A673 (cell line): ENCODE data around the gene OR10P1. TPM values are rescaled to one million over a fixed set of nuclear protein-coding genes. Genes with fewer than 3 reads are reported as not detected.

ENCODE experiments used
- BruUV-seq: library from RNA; stranded (reverse); fragments of 400-500 nt; replicated peaks from 2 replicates; lab custom pipeline; 2021; lab: Mats Ljungman, UMichigan
- CTCF ChIA-PET: fragments of 300-600 bp; sonication (Branson Sonifier 250); formaldehyde crosslinking; loops from one replicate; lab custom pipeline; 2022; ENCODE audit warnings: antibody characterized with exemption; lab: Charles Lee
- POLR2A ChIA-PET: fragments of 300-600 bp; sonication (Branson Sonifier 250); formaldehyde crosslinking; loops from one replicate; lab custom pipeline; 2022; ENCODE audit warnings: antibody characterized with exemption; ENCODE audit not compliant: low non-redundant PET; lab: Charles Lee
- DNase-seq: peaks from one replicate; pipeline ENCODE4 v3.0.0-alpha.2; 2015; ENCODE audit warnings: low spot score
- H3K27ac ChIP-seq: fragments of 200-600 bp; sonication (generic); 2 replicates; pipeline ENCODE4 v1.5.1; 2016; ENCODE audit warnings: mixed run types, low read depth, mild to moderate bottlenecking, mixed read lengths, antibody characterized with exemption, low read length; ENCODE audit not compliant: poor library complexity, severe bottlenecking
- H3K27me3 ChIP-seq: fragments of 200-600 bp; sonication (generic); replicated peaks from 2 replicates; pipeline ENCODE4 v1.6.1; 2017; ENCODE audit warnings: mixed run types, low read depth, mild to moderate bottlenecking, mixed read lengths, antibody characterized with exemption, low read length; ENCODE audit not compliant: insufficient read depth, poor library complexity
- H3K36me3 ChIP-seq: fragments of 200-600 bp; sonication (generic); 2 replicates; pipeline ENCODE4 v1.6.1; 2016; ENCODE audit warnings: mixed run types, mild to moderate bottlenecking, mixed read lengths, antibody characterized with exemption, low read length; ENCODE audit not compliant: insufficient read depth, poor library complexity, severe bottlenecking
- H3K4me1 ChIP-seq: fragments of 200-600 bp; sonication (generic); 2 replicates; pipeline ENCODE4 v1.6.1; 2017; ENCODE audit warnings: mixed run types, mild to moderate bottlenecking, mixed read lengths, antibody characterized with exemption, low read length; ENCODE audit not compliant: insufficient read depth, poor library complexity, severe bottlenecking
- H3K4me3 ChIP-seq: fragments of 200-600 bp; sonication (generic); 2 replicates; pipeline ENCODE4 v1.5.1; 2016; ENCODE audit warnings: low read depth, mixed run types, mild to moderate bottlenecking, mixed read lengths, low read length; ENCODE audit not compliant: poor library complexity, severe bottlenecking
- H3K9me3 ChIP-seq: fragments of 200-600 bp; sonication (generic); 2 replicates; pipeline ENCODE4 v1.6.1; 2016; ENCODE audit warnings: mixed run types, low read depth, mild to moderate bottlenecking, mixed read lengths, antibody characterized with exemption, low read length; ENCODE audit not compliant: poor library complexity, severe bottlenecking
- EZH2 ChIP-seq: fragments of 200-600 bp; sonication (generic); IDR thresholded peaks from 2 replicates; pipeline ENCODE4 v1.6.1; 2017; ENCODE audit warnings: borderline replicate concordance, low read depth, mild to moderate bottlenecking, mixed read lengths, antibody characterized with exemption, low read length; ENCODE audit not compliant: poor library complexity, severe bottlenecking
- intact Hi-C: fragments of 100-400 bp; cut with micrococcal nuclease; formaldehyde crosslinking; loops from one replicate; pipeline ENCODE4 v1.10.0; 2022; ENCODE audit not compliant: unreplicated experiment
- total RNA-seq: library from RNA; stranded (reverse); gene quantifications from 2 replicates; pipeline ENCODE4 v1.2.3, GENCODE V29; 2021
- TF ChIP-seq, protein P1 (sequence below): fragments of 300-800, 200-600 bp; sonication (generic); conservative IDR thresholded peaks from 2 replicates; pipeline ENCODE4 v1.5.1; 2017; ENCODE audit warnings: low read depth, mild to moderate bottlenecking, antibody characterized with exemption, low read length, moderate library complexity, mixed read lengths

Gene OR10P1
- total RNA-seq, 1 experiment from 2014 or later = not detected

DNA sequence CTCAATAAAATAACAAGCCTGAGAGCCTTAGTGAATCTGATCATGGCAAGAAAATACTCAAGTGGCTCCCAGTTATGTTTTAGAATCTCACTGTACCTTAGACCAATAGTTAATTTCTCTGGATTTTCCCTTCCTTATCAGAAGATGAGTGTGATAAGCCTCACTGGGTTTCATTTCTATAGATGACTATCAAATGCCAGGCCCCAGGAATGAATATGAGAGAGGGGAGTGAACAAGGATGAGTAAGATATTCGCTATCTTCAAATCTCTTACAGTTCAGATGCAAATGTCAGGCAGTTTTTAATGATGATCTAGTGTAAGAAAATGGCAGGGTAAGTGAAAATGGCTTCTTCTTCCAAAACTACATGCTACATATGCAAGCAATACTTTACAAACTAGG, 26.1 kb upstream of the OR10P1 start:
- Histone ChIP-seq H3K4me3 (no peak overlapping the region), H3K27me3 (peaks cover 54% of the 10 kb centered on the region), H3K9me3 (peaks cover 5% of the 10 kb centered on the region), H3K36me3 (no peaks in the 10 kb centered on the region), H3K27ac (no peak overlapping the region), H3K4me1 (no peaks in the 10 kb centered on the region)
- CTCF ChIA-PET = no interaction called here
- DNase-seq = no peak
- POLR2A ChIA-PET = no interaction called here
- TF ChIP-seq, protein P1, sequence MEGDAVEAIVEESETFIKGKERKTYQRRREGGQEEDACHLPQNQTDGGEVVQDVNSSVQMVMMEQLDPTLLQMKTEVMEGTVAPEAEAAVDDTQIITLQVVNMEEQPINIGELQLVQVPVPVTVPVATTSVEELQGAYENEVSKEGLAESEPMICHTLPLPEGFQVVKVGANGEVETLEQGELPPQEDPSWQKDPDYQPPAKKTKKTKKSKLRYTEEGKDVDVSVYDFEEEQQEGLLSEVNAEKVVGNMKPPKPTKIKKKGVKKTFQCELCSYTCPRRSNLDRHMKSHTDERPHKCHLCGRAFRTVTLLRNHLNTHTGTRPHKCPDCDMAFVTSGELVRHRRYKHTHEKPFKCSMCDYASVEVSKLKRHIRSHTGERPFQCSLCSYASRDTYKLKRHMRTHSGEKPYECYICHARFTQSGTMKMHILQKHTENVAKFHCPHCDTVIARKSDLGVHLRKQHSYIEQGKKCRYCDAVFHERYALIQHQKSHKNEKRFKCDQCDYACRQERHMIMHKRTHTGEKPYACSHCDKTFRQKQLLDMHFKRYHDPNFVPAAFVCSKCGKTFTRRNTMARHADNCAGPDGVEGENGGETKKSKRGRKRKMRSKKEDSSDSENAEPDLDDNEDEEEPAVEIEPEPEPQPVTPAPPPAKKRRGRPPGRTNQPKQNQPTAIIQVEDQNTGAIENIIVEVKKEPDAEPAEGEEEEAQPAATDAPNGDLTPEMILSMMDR = no peak
- no peak for TF ChIP-seq EZH2
- intact Hi-C loops = loop anchor here (10.0 kb wide), 1 partner anchor 616 kb away; no protein-coding TSS in a partner anchor
- BruUV-seq = no TSS peak

DNA sequence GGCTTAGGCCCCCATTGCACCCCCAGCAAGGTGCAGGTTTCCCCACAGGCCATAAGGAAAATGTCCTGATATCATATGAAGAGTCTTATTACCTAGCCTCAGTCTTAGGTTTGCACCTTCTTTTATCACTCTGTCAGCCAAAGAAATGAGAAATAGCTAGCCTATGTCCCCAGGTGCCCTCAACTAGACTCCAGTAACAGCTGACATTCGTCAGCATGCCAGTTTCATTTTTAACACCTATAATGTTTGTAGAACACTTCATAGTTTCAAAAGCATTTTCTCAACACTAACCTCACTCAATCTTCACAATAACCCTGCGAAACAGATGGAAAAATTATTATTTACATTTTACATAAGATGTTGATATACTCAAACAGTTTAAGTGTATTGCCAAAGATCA, 24.0 kb upstream of the OR10P1 start:
- DNase-seq = no peak
- POLR2A ChIA-PET = no interaction called here
- no TSS peak for BruUV-seq
- CTCF ChIA-PET = no interaction called here
- no peak for TF ChIP-seq EZH2
- Histone ChIP-seq H3K4me3 (no peak overlapping the region), H3K27me3 (peaks cover 34% of the 10 kb centered on the region), H3K27ac (no peak overlapping the region), H3K9me3 (peaks cover 6% of the 10 kb centered on the region), H3K4me1 (no peaks in the 10 kb centered on the region), H3K36me3 (no peaks in the 10 kb centered on the region)
- intact Hi-C loops = loop anchor here (10.0 kb wide), 1 partner anchor 618 kb away; no protein-coding TSS in a partner anchor

DNA sequence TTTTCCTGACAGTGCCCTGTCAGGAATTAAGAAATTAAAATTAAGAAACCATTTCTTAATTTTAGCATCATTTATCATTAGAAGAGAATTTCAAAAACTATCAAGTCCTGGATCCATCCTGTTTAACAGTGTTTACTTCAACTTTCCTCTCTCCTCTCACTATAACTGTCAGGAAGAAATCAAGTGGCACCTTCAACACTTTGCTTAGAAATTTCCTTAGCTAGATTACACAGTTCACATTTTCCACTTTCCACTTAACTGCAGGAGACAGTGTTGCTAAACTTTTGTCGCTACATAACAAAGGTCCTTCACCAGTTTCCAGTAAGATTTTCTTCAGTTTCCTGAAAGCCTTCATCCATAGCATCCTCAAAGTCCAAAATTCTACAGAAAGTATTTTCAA, 21.9 kb upstream of the OR10P1 start:
- Histone ChIP-seq H3K4me3 (no peak overlapping the region), H3K9me3 (peaks cover 6% of the 10 kb centered on the region), H3K4me1 (no peaks in the 10 kb centered on the region), H3K36me3 (no peaks in the 10 kb centered on the region), H3K27ac (no peak overlapping the region), H3K27me3 (peaks cover 30% of the 10 kb centered on the region)
- no peak for DNase-seq
- TF ChIP-seq, protein P1 = no peak
- no peak for TF ChIP-seq EZH2
- intact Hi-C loops = loop anchor here (10.0 kb wide), 1 partner anchor 620 kb away; no protein-coding TSS in a partner anchor
- POLR2A ChIA-PET = no interaction called here
- BruUV-seq = no TSS peak
- CTCF ChIA-PET = interaction anchor here (0.6 kb wide), 1 partner anchor 496 kb away, joined by 3 read pairs; no protein-coding TSS in a partner anchor
